HEK293 (cell line): ENCODE results near the gene PDK2.

Source experiments
- BCL6B ChIP-seq: fragments of 450-650 bp; formaldehyde crosslinking; IDR thresholded peaks from 2 replicates; pipeline ENCODE4 v1.5.1; 2017; ENCODE audit warnings: missing biosample characterization, missing genetic modification characterization
- EGR2 ChIP-seq: fragments of 450-650 bp; formaldehyde crosslinking; IDR thresholded peaks from 2 replicates; pipeline ENCODE4 v1.5.1; 2016; ENCODE audit warnings: low read depth, missing biosample characterization, missing genetic modification characterization
- GLIS1 ChIP-seq: fragments of 450-650 bp; formaldehyde crosslinking; IDR thresholded peaks from 2 replicates; pipeline ENCODE4 v1.5.1; 2016; ENCODE audit warnings: missing biosample characterization, missing genetic modification characterization
- GLIS2 ChIP-seq: fragments of 450-650 bp; formaldehyde crosslinking; IDR thresholded peaks from 2 replicates; pipeline ENCODE4 v1.5.1; 2016; ENCODE audit warnings: missing biosample characterization, missing genetic modification characterization
- HOXA7 ChIP-seq: sonication (generic); formaldehyde crosslinking; IDR thresholded peaks from 2 replicates; pipeline ENCODE4 v1.8.1; 2022; ENCODE audit warnings: missing genetic modification reagents, borderline replicate concordance
- OVOL3 ChIP-seq: fragments of 450-650 bp; formaldehyde crosslinking; IDR thresholded peaks from 2 replicates; pipeline ENCODE4 v1.5.1; 2016; ENCODE audit warnings: missing biosample characterization, missing genetic modification characterization
- SP3 ChIP-seq: fragments of 450-650 bp; formaldehyde crosslinking; IDR thresholded peaks from 2 replicates; pipeline ENCODE4 v1.5.1; 2016; ENCODE audit warnings: missing biosample characterization, missing genetic modification characterization
- TRIM28 ChIP-seq: IDR thresholded peaks from 2 replicates; pipeline ENCODE4 v1.6.1; 2011; ENCODE audit warnings: low read length, control low read depth, borderline replicate concordance
- WT1 ChIP-seq: fragments of 450-650 bp; formaldehyde crosslinking; IDR thresholded peaks from 2 replicates; pipeline ENCODE4 v1.5.1; 2016; ENCODE audit warnings: missing biosample characterization, missing genetic modification characterization
- ZBTB6 ChIP-seq: fragments of 450-650 bp; formaldehyde crosslinking; IDR thresholded peaks from 2 replicates; pipeline ENCODE4 v1.5.1; 2017; ENCODE audit warnings: missing biosample characterization, missing genetic modification characterization
- ZFP41 ChIP-seq: fragments of 450-650 bp; formaldehyde crosslinking; IDR thresholded peaks from 2 replicates; pipeline ENCODE4 v1.5.1; 2016; ENCODE audit warnings: missing biosample characterization, missing genetic modification characterization, borderline replicate concordance
- ZNF146 ChIP-seq: fragments of 450-650 bp; formaldehyde crosslinking; IDR thresholded peaks from 2 replicates; pipeline ENCODE4 v1.5.1; 2016; ENCODE audit warnings: missing biosample characterization, missing genetic modification characterization
- ZNF23 ChIP-seq: fragments of 450-650 bp; formaldehyde crosslinking; IDR thresholded peaks from 2 replicates; pipeline ENCODE4 v1.5.1; 2016; ENCODE audit warnings: missing biosample characterization, missing genetic modification characterization, borderline replicate concordance
- ZNF292 ChIP-seq: fragments of 450-650 bp; formaldehyde crosslinking; IDR thresholded peaks from 2 replicates; pipeline ENCODE4 v1.5.1; 2016; ENCODE audit warnings: low read depth, missing biosample characterization, missing genetic modification characterization, borderline replicate concordance
- ZNF341 ChIP-seq: fragments of 450-650 bp; formaldehyde crosslinking; IDR thresholded peaks from 2 replicates; pipeline ENCODE4; 2016; ENCODE audit warnings: low read depth, missing biosample characterization, missing genetic modification characterization
- ZNF391 ChIP-seq: fragments of 450-650 bp; formaldehyde crosslinking; IDR thresholded peaks from 2 replicates; pipeline ENCODE4 v1.5.1; 2016; ENCODE audit warnings: low read depth, missing biosample characterization, missing genetic modification characterization, borderline replicate concordance
- ZNF394 ChIP-seq: fragments of 450-650 bp; formaldehyde crosslinking; IDR thresholded peaks from 2 replicates; pipeline ENCODE4 v1.5.1; 2016; ENCODE audit warnings: missing biosample characterization, missing genetic modification characterization, mild to moderate bottlenecking, moderate library complexity, borderline replicate concordance
- ZNF404 ChIP-seq: fragments of 450-650 bp; formaldehyde crosslinking; IDR thresholded peaks from 2 replicates; pipeline ENCODE4 v1.5.1; 2017; ENCODE audit warnings: missing biosample characterization, missing genetic modification characterization
- ZNF433 ChIP-seq: fragments of 450-650 bp; formaldehyde crosslinking; IDR thresholded peaks from 2 replicates; pipeline ENCODE4 v1.5.1; 2016; ENCODE audit warnings: missing biosample characterization, missing genetic modification characterization, low read depth
- ZNF449 ChIP-seq: fragments of 450-650 bp; formaldehyde crosslinking; IDR thresholded peaks from 2 replicates; pipeline ENCODE4 v1.5.1; 2017; ENCODE audit warnings: missing biosample characterization, mild to moderate bottlenecking, missing genetic modification characterization, moderate library complexity
- ZNF626 ChIP-seq: fragments of 450-650 bp; sonication (Bioruptor Pico); formaldehyde crosslinking; IDR thresholded peaks from 2 replicates; pipeline ENCODE4 v1.5.1; 2018; ENCODE audit warnings: missing biosample characterization, missing genetic modification characterization, inconsistent platforms
- ZNF639 ChIP-seq: fragments of 450-650 bp; formaldehyde crosslinking; IDR thresholded peaks from 2 replicates; pipeline ENCODE4 v1.5.1; 2016; ENCODE audit warnings: missing biosample characterization, missing genetic modification characterization
- ZNF768 ChIP-seq: fragments of 450-650 bp; formaldehyde crosslinking; IDR thresholded peaks from 2 replicates; pipeline ENCODE4 v1.5.1; 2018; ENCODE audit warnings: missing biosample characterization, mild to moderate bottlenecking, missing genetic modification characterization
- ZNF777 ChIP-seq: fragments of 450-650 bp; formaldehyde crosslinking; IDR thresholded peaks from 2 replicates; pipeline ENCODE4 v1.5.1; 2017; ENCODE audit warnings: missing biosample characterization, missing genetic modification characterization, borderline replicate concordance
- ZNF791 ChIP-seq: fragments of 450-650 bp; formaldehyde crosslinking; IDR thresholded peaks from 2 replicates; pipeline ENCODE4 v1.5.1; 2016; ENCODE audit warnings: missing biosample characterization, missing genetic modification characterization
- TF ChIP-seq, protein P1 (sequence below): fragments of 450-650 bp; formaldehyde crosslinking; optimal IDR thresholded peaks from 2 replicates; pipeline ENCODE3; 2016; ENCODE audit warnings: missing biosample characterization, mild to moderate bottlenecking, missing genetic modification characterization
- TF ChIP-seq, protein P2 (sequence below): fragments of 450-650 bp; formaldehyde crosslinking; IDR thresholded peaks from 2 replicates; pipeline ENCODE4 v1.5.1; 2016; ENCODE audit warnings: missing biosample characterization, missing genetic modification characterization
- TF ChIP-seq, protein P3 (sequence below): fragments of 450-650 bp; formaldehyde crosslinking; IDR thresholded peaks from 2 replicates; pipeline ENCODE4 v1.5.1; 2016; ENCODE audit warnings: missing biosample characterization, missing genetic modification characterization

Gene PDK2

DNA sequence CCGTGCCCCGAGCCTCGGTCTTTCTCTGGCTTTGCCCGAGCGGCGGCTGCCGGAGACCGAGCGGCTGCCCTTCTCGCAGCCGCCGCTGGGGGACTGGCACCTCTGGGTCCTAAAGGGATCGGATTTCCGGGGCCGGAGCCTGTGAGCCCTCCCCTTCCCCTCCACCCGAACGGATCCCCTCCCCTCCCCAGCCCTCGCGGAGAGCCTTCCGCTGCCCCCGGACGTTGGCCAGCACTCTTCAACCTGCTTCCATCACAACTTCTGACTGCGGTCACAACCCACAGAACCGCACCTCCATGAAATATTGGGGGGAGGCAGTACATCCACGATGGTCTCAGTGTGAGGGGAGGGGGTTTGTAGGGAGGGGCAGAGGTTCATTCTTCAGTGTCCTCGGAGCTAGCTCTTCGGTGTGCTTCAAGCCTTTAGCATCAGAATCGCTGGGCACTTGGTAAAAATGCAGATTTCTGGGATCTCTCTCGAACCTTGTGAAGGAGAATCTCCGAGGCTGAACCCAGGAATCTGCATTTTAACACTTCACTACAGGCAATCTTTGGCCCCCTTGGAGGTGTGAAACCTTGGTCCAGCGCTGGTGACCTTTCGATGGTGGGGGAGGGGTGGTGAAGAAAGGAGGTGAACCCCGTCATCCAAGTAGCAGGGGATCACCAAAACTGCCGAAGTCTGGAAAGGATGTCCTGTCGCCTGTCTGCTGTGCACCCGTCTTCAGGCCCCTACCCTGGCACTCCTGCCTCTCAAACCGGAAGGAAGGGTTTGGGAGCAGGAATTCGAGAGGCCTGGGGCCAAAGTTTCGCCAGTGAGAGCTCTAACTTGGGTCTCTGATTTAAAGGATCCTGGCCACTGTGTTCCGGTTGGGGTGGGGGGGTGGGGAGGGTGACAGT, 56.1 kb downstream of the PDK2 start (continued):
- TF ChIP-seq, protein P1, sequence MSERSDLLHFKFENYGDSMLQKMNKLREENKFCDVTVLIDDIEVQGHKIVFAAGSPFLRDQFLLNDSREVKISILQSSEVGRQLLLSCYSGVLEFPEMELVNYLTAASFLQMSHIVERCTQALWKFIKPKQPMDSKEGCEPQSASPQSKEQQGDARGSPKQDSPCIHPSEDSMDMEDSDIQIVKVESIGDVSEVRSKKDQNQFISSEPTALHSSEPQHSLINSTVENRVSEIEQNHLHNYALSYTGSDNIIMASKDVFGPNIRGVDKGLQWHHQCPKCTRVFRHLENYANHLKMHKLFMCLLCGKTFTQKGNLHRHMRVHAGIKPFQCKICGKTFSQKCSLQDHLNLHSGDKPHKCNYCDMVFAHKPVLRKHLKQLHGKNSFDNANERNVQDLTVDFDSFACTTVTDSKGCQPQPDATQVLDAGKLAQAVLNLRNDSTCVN = no peak
- TF ChIP-seq ZNF777 (tag by site-specific recombination) (no peak), ZNF768 (tag by site-specific recombination) (no peak), ZNF791 (no peak), ZNF404 (tag by site-specific recombination) (no peak), ZNF23 (tag by site-specific recombination) (no peak), EGR2 (0 out of 2 replicates have a peak, but pooled peaks have one; percentile 5), GLIS1 (tag by site-specific recombination) (peak; percentile 24), HOXA7 (CRISPR knock-in tag) (no peak), ZNF292 (tag by site-specific recombination) (no peak), ZNF394 (tag by site-specific recombination) (0 out of 2 replicates have a peak, but pooled peaks have one; percentile 35), ZNF391 (tag by site-specific recombination) (no peak), ZNF146 (tag by site-specific recombination) (no peak), WT1 (tag by site-specific recombination) (peak; percentile 44; the same call in 1 of the 2 replicates), ZFP41 (no peak), ZBTB6 (tag by site-specific recombination) (no peak), GLIS2 (tag by site-specific recombination) (no peak), OVOL3 (tag by site-specific recombination) (no peak), ZNF626 (tag by site-specific recombination) (no peak), ZNF341 (tag by site-specific recombination) (peak; percentile 47; the same call in 1 of the 2 replicates), TRIM28 (peak; percentile 6; the same call in 1 of the 2 replicates), BCL6B (tag by site-specific recombination) (no peak), SP3 (tag by site-specific recombination) (peak; percentile 68), ZNF449 (tag by site-specific recombination) (no peak), ZNF433 (tag by site-specific recombination) (no peak), ZNF639 (tag by site-specific recombination) (peak; percentile 54; the same call in 1 of the 2 replicates)
- TF ChIP-seq, protein P2, sequence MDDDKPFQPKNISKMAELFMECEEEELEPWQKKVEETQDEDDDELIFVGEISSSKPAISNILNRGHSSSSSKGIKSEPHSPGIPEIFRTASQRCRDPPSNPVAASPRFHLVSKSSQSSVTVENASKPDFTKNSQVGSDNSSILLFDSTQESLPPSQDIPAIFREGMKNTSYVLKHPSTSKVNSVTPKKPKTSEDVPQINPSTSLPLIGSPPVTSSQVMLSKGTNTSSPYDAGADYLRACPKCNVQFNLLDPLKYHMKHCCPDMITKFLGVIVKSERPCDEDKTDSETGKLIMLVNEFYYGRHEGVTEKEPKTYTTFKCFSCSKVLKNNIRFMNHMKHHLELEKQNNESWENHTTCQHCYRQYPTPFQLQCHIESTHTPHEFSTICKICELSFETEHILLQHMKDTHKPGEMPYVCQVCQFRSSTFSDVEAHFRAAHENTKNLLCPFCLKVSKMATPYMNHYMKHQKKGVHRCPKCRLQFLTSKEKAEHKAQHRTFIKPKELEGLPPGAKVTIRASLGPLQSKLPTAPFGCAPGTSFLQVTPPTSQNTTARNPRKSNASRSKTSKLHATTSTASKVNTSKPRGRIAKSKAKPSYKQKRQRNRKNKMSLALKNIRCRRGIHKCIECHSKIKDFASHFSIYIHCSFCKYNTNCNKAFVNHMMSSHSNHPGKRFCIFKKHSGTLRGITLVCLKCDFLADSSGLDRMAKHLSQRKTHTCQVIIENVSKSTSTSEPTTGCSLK = no peak
- TF ChIP-seq, protein P3, sequence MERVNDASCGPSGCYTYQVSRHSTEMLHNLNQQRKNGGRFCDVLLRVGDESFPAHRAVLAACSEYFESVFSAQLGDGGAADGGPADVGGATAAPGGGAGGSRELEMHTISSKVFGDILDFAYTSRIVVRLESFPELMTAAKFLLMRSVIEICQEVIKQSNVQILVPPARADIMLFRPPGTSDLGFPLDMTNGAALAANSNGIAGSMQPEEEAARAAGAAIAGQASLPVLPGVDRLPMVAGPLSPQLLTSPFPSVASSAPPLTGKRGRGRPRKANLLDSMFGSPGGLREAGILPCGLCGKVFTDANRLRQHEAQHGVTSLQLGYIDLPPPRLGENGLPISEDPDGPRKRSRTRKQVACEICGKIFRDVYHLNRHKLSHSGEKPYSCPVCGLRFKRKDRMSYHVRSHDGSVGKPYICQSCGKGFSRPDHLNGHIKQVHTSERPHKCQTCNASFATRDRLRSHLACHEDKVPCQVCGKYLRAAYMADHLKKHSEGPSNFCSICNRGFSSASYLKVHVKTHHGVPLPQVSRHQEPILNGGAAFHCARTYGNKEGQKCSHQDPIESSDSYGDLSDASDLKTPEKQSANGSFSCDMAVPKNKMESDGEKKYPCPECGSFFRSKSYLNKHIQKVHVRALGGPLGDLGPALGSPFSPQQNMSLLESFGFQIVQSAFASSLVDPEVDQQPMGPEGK (tag by site-specific recombination) = peak; percentile 97
